ENCODE data around the gene GNAS.

The GNAS gene

DNA sequence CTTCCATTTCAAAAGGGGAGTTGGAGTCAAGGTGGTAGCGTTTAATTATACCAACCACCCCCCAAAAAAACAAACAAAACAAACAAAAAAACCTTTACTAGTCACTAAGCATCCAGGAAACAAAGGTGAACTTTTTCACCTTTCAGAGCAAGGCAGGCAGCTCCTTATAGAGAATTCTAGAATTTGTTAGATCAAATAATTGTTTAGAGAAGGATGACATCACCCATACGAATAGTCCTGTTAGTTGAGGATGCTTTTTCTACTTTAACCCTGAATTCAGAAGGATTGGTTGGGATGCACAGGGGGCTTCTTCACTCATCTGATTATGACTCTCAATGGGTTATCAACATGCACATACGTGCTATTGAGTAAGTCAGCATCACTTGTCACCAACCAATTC, 44.3 kb downstream of the GNAS start:
- Histone ChIP-seq H3K36me3 (ENCODE audit: insufficient read depth, low read length) (peaks cover 53% of the 10 kb centered on the region), H3K9ac (ENCODE audit: low read depth, low read length, poor library complexity, severe bottlenecking) (no peak overlapping the region), H3K4me3 (ENCODE audit: low read length, poor library complexity, severe bottlenecking) (no peak overlapping the region), H3K4me2 (ENCODE audit: low read depth, low read length, poor library complexity, severe bottlenecking) (no peak overlapping the region), H3K79me2 (ENCODE audit: insufficient read depth, low read length) (peaks cover 100% of the 10 kb centered on the region), H3K9me3 (ENCODE audit: insufficient read depth, low read depth, low read length) (no peaks in the 10 kb centered on the region), H3F3A (ENCODE audit: low read depth) (no peaks in the 10 kb centered on the region; the same call in 1 of the 2 replicates), H2AFZ (ENCODE audit: low read length) (no peak overlapping the region), H4K20me1 (ENCODE audit: insufficient read depth, low read length, poor library complexity, severe bottlenecking) (peaks cover 94% of the 10 kb centered on the region), H3K27me3 (ENCODE audit: insufficient read depth, low read length, poor library complexity, severe bottlenecking) (no peaks in the 10 kb centered on the region), H3K9me2 (replicated peaks; ENCODE audit: low read depth, low read length) (no peaks in the 10 kb centered on the region), H3K4me1 (ENCODE audit: insufficient read depth, low read length, poor library complexity, severe bottlenecking) (peaks cover 52% of the 10 kb centered on the region)
- TF ChIP-seq, protein P1, sequence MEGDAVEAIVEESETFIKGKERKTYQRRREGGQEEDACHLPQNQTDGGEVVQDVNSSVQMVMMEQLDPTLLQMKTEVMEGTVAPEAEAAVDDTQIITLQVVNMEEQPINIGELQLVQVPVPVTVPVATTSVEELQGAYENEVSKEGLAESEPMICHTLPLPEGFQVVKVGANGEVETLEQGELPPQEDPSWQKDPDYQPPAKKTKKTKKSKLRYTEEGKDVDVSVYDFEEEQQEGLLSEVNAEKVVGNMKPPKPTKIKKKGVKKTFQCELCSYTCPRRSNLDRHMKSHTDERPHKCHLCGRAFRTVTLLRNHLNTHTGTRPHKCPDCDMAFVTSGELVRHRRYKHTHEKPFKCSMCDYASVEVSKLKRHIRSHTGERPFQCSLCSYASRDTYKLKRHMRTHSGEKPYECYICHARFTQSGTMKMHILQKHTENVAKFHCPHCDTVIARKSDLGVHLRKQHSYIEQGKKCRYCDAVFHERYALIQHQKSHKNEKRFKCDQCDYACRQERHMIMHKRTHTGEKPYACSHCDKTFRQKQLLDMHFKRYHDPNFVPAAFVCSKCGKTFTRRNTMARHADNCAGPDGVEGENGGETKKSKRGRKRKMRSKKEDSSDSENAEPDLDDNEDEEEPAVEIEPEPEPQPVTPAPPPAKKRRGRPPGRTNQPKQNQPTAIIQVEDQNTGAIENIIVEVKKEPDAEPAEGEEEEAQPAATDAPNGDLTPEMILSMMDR (conservative IDR thresholded peaks at IDR 0.05; ENCODE audit: low read length): no peak
- TF ChIP-seq EZH2phosphoT487 (IDR thresholded peaks at IDR 0.05; ENCODE audit: borderline replicate concordance): no peak

DNA sequence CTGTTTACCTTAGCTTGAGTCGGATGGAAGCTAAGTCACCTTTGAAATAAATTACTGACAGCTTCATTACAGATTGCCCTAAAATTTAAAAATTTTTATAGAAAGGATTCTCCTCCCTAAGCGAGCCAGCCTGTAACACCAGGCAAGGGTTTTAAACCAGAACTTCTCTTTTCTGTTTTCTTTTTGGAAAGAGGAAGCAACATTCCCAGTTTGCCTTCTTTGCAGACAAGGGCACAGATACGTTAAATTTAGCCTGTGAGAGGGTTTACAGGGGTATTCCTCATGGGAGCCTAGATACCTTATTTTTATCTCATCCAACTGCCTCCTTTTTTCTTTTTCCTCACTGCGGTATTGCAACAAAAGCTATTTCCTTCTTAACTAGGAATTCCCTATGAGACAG, 45.0 kb downstream of the GNAS start:
- H3F3A ChIP-seq (ENCODE audit: low read depth): no peaks in the 10 kb centered on the region; the same call in 1 of the 2 replicates
- peak overlapping the region; percentile 11 for H3K4me2 ChIP-seq (ENCODE audit: low read depth, low read length, poor library complexity, severe bottlenecking)
- no peak overlapping the region for H3K4me3 ChIP-seq (ENCODE audit: low read length, poor library complexity, severe bottlenecking)
- no peaks in the 10 kb centered on the region for H3K27me3 ChIP-seq (ENCODE audit: insufficient read depth, low read length, poor library complexity, severe bottlenecking)
- no peaks in the 10 kb centered on the region for H3K9me2 ChIP-seq (replicated peaks; ENCODE audit: low read depth, low read length)
- peaks cover 52% of the 10 kb centered on the region for H3K4me1 ChIP-seq (ENCODE audit: insufficient read depth, low read length, poor library complexity, severe bottlenecking)
- TF ChIP-seq, protein P1 (conservative IDR thresholded peaks at IDR 0.05; ENCODE audit: low read length): no peak
- no peak for TF ChIP-seq EZH2phosphoT487 (IDR thresholded peaks at IDR 0.05; ENCODE audit: borderline replicate concordance)
- peaks cover 100% of the 10 kb centered on the region for H3K79me2 ChIP-seq (ENCODE audit: insufficient read depth, low read length)
- H3K36me3 ChIP-seq (ENCODE audit: insufficient read depth, low read length): peaks cover 57% of the 10 kb centered on the region
- H3K9me3 ChIP-seq (ENCODE audit: insufficient read depth, low read depth, low read length): no peaks in the 10 kb centered on the region
- peaks cover 100% of the 10 kb centered on the region for H4K20me1 ChIP-seq (ENCODE audit: insufficient read depth, low read length, poor library complexity, severe bottlenecking)
- H2AFZ ChIP-seq (ENCODE audit: low read length): no peak overlapping the region
- H3K9ac ChIP-seq (ENCODE audit: low read depth, low read length, poor library complexity, severe bottlenecking): no peak overlapping the region

DNA sequence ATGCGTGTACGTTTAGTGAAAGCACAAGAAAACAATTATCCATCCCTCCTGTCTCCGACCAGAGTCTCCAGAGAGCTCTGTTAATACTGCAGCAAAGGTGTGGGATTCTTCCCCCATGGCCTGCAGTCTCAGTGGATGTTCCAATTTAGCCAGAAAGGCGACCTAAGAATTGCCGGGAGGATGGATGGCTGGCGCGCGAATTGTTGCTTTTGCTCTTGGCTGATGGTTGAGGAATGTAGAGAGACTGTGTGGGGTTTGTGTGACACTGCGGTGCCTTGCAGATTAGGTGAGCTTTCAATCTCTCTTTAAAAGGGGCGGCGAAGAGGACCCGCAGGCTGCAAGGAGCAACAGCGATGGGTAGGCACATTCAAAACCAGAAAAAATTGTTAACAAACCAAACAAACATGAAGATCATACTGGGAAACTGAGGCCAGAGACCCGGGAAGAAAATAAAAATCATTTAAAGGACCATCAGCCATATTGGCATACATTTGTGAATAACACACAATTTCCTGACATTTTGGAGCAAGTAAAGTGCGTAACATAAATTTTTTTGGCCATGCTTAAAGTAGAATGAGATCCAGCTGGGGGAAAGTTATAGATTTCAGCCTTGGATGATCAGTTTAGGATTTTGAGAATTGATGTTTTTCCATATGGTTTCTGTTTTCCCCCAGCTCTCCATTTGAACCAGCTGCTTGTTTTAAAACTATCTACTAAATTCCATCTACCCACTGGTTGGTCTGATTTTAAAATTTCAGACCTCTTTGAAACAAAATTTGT, 46.3 kb downstream of the GNAS start:
- no peaks in the 10 kb centered on the region for H3K9me2 ChIP-seq (replicated peaks; ENCODE audit: low read depth, low read length)
- no peaks in the 10 kb centered on the region for H3K9me3 ChIP-seq (ENCODE audit: insufficient read depth, low read depth, low read length)
- TF ChIP-seq, protein P1 (conservative IDR thresholded peaks at IDR 0.05; ENCODE audit: low read length): no peak
- no peak for TF ChIP-seq EZH2phosphoT487 (IDR thresholded peaks at IDR 0.05; ENCODE audit: borderline replicate concordance)
- H2AFZ ChIP-seq (ENCODE audit: low read length): no peak overlapping the region
- peak overlapping the region; percentile 13 for H3K4me2 ChIP-seq (ENCODE audit: low read depth, low read length, poor library complexity, severe bottlenecking)
- peaks cover 66% of the 10 kb centered on the region for H3K36me3 ChIP-seq (ENCODE audit: insufficient read depth, low read length)
- H3K27me3 ChIP-seq (ENCODE audit: insufficient read depth, low read length, poor library complexity, severe bottlenecking): no peaks in the 10 kb centered on the region
- H3K79me2 ChIP-seq (ENCODE audit: insufficient read depth, low read length): peaks cover 100% of the 10 kb centered on the region
- peaks cover 41% of the 10 kb centered on the region for H3K4me1 ChIP-seq (ENCODE audit: insufficient read depth, low read length, poor library complexity, severe bottlenecking)
- no peak overlapping the region for H3K4me3 ChIP-seq (ENCODE audit: low read length, poor library complexity, severe bottlenecking)
- peaks cover 99% of the 10 kb centered on the region for H4K20me1 ChIP-seq (ENCODE audit: insufficient read depth, low read length, poor library complexity, severe bottlenecking)
- H3K9ac ChIP-seq (ENCODE audit: low read depth, low read length, poor library complexity, severe bottlenecking): no peak overlapping the region
- H3F3A ChIP-seq (ENCODE audit: low read depth): no peaks in the 10 kb centered on the region; the same call in 1 of the 2 replicates
